Measurements from ENCODE around the gene WWOX.

GRCh38 chr16:79018650-79019429 is 919.4 kb downstream of the WWOX start:
- TF ChIP-seq TAF1 (IDR thresholded peaks at IDR 0.05; ENCODE audit: low read depth) (no peak), POLR2AphosphoS5 (IDR thresholded peaks at IDR 0.05) (no peak)

Data from neural cell (in vitro differentiated cells).